ENCODE measurements around the gene SLC36A2.

- TF ChIP-seq CTCF (IDR thresholded peaks at IDR 0.05): no peak
- TF ChIP-seq REST (IDR thresholded peaks at IDR 0.05; ENCODE audit: insufficient read depth in 1 of 2, low read depth in 2 of 2, low read length in 1 of 2): no peak
- TF ChIP-seq SIN3A (IDR thresholded peaks at IDR 0.05; ENCODE audit: borderline replicate concordance, insufficient read depth, low read depth, low read length): no peak
- no peak for TF ChIP-seq TCF7L2 (IDR thresholded peaks at IDR 0.05; ENCODE audit: low read depth, low read length)
- TF ChIP-seq POLR2AphosphoS5 (IDR thresholded peaks at IDR 0.05; ENCODE audit: low read depth, low read length): no peak
Measured at GRCh38 chr5:151381899-151382298, 34.5 kb upstream of the SLC36A2 start.

Measured in Panc1 (cell line).